HepG2 (cell line): Measurements from ENCODE around the gene HOXC9. TPM values are rescaled to one million over a fixed set of nuclear protein-coding genes. Genes with fewer than 3 reads are reported as not detected.

ENCODE experiments used
- ATAC-seq: fragments of 200-7000 bp; cut with Tn5 transposase; 3 replicates; pipeline ENCODE4 v1.9.1; 2020; ENCODE audit warnings: mild to moderate bottlenecking, moderate library complexity
- BruUV-seq: library from RNA; stranded (reverse); fragments of 400-500 nt; replicated peaks from 2 replicates; lab custom pipeline; 2021; lab: Mats Ljungman, UMichigan
- CTCF ChIA-PET: fragments of 300-600 bp; formaldehyde crosslinking; extraction: SDS; loops from one replicate; lab custom pipeline; 2021; ENCODE audit warnings: low total read pairs, inconsistent platforms, low intra/inter-chr PET ratio; lab: Yijun Ruan, JAX
- POLR2A ChIA-PET: fragments of 350-600 bp; sonication (Branson Sonifier 250); formaldehyde crosslinking; loops from one replicate; lab custom pipeline; 2020; ENCODE audit warnings: antibody characterized with exemption, inconsistent platforms; lab: Yijun Ruan, JAX
- DNase-seq: peaks from one replicate; pipeline ENCODE4 v3.0.0-alpha.2; 2015; ENCODE audit warnings: low spot score
- FAIRE-seq: peaks from 3 replicates; lab custom pipeline; 2011; peaks lifted over from hg19 to GRCh38; lab: Jason Lieb, UNC
- H2AFZ ChIP-seq: one replicate; pipeline ENCODE4 v1.6.1; 2011; ENCODE audit warnings: low read length, inconsistent platforms
- H3K27ac ChIP-seq: fragments of 300-600 bp; 3 replicates; pipeline ENCODE4 v1.8.0; 2011; ENCODE audit warnings: mixed run types, mild to moderate bottlenecking, mixed read lengths, low read length, inconsistent platforms; ENCODE audit not compliant: insufficient read depth; ENCODE audit errors: extremely low read length
- H3K27me3 ChIP-seq, 2 experiments: fragments of 200-600 bp in 1 of 2; 2 replicates in 1 of 2; 3 replicates in 1 of 2; pipeline versions ENCODE4 v1.6.0 to v1.8.0; 2011; ENCODE audit warnings: low read length in 2 of 2, mild to moderate bottlenecking in 2 of 2, moderate library complexity in 2 of 2, inconsistent platforms in 1 of 2; ENCODE audit not compliant: insufficient read depth in 2 of 2, control insufficient read depth in 1 of 2
- H3K36me3 ChIP-seq, 2 experiments: fragments of 200-600 bp in 1 of 2; replicated peaks in 1 of 2; 2 replicates in 1 of 2; 3 replicates in 1 of 2; pipeline versions ENCODE4 v1.5.1 to v1.8.0; 2011; ENCODE audit warnings: low read length in 2 of 2, inconsistent platforms in 1 of 2; ENCODE audit not compliant: insufficient read depth in 2 of 2, control insufficient read depth in 1 of 2
- H3K4me1 ChIP-seq: 2 replicates; pipeline ENCODE4 v1.5.1; 2012; ENCODE audit warnings: low read length, inconsistent platforms; ENCODE audit not compliant: insufficient read depth
- H3K4me2 ChIP-seq: 2 replicates; pipeline ENCODE4 v1.6.0; 2011; ENCODE audit warnings: low read depth, low read length, inconsistent platforms
- H3K4me3 ChIP-seq, 3 experiments: fragments of 200-600 bp in 1 of 3; sonication (generic), shearing (Covaris generic) in 1 of 3; replicated peaks in 1 of 3; 2 replicates each; pipeline ENCODE4 v1.5.1; 2011 to 2016; ENCODE audit warnings: low read length in 3 of 3, inconsistent platforms in 2 of 3, low read depth in 2 of 3, mild to moderate bottlenecking in 2 of 3, control low read depth in 1 of 3, mixed read lengths in 1 of 3; ENCODE audit not compliant: insufficient read depth in 1 of 3
- H3K79me2 ChIP-seq: one replicate; pipeline ENCODE4 v1.6.1; 2011; ENCODE audit warnings: low read length, inconsistent platforms; ENCODE audit not compliant: insufficient read depth
- H3K9ac ChIP-seq: 2 replicates; pipeline ENCODE4 v1.6.0; 2011; ENCODE audit warnings: mild to moderate bottlenecking, low read depth, low read length, inconsistent platforms; ENCODE audit not compliant: insufficient read depth
- H3K9me3 ChIP-seq: 2 replicates; pipeline ENCODE4 v1.5.1; 2012; ENCODE audit warnings: mild to moderate bottlenecking, low read length
- H4K20me1 ChIP-seq: 2 replicates; pipeline ENCODE4 v1.6.0; 2011; ENCODE audit warnings: inconsistent platforms, mild to moderate bottlenecking, low read length, moderate library complexity; ENCODE audit not compliant: insufficient read depth
- KLF9 ChIP-seq: IDR thresholded peaks from 2 replicates; pipeline ENCODE4 v1.6.1; 2016; ENCODE audit warnings: low read depth
- MTF1 ChIP-seq: sonication (generic); formaldehyde crosslinking; IDR thresholded peaks from 2 replicates; pipeline ENCODE4 v1.5.0; 2020; ENCODE audit warnings: missing genetic modification reagents
- ZNF253 ChIP-seq: sonication (generic); formaldehyde crosslinking; IDR thresholded peaks from 2 replicates; pipeline ENCODE4 v1.8.0; 2022; ENCODE audit warnings: mild to moderate bottlenecking, missing genetic modification reagents, borderline replicate concordance
- ZNF260 ChIP-seq: sonication (generic); formaldehyde crosslinking; IDR thresholded peaks from 2 replicates; pipeline ENCODE4 v1.4.0; 2020; ENCODE audit warnings: missing genetic modification reagents, low read depth, mild to moderate bottlenecking, borderline replicate concordance
- ZNF274 ChIP-seq: sonication (generic); formaldehyde crosslinking; IDR thresholded peaks from 2 replicates; pipeline ENCODE4 v1.5.1; 2020; ENCODE audit warnings: mild to moderate bottlenecking, missing genetic modification reagents
- ZNF33B ChIP-seq: sonication (generic); formaldehyde crosslinking; IDR thresholded peaks from 2 replicates; pipeline ENCODE4 v1.5.1; 2020; ENCODE audit warnings: mild to moderate bottlenecking, missing genetic modification reagents
- ZNF546 ChIP-seq: sonication (generic); formaldehyde crosslinking; conservative IDR thresholded peaks from 2 replicates; pipeline ENCODE4 v1.8.1; 2023; ENCODE audit warnings: mild to moderate bottlenecking, missing genetic modification reagents
- ZSCAN20 ChIP-seq: sonication (generic); formaldehyde crosslinking; IDR thresholded peaks from 2 replicates; pipeline ENCODE4 v1.4.0; 2020; ENCODE audit warnings: missing genetic modification reagents, mild to moderate bottlenecking, borderline replicate concordance
- WGBS: methylation state at CpG from one replicate; pipeline ENCODE4 v1.1.6; 2017; ENCODE audit warnings: low lambda C conversion rate; 5-methylcytosine and 5-hydroxymethylcytosine counted together
- in situ Hi-C: cut with HindIII; loops from 2 replicates; pipeline ENCODE4 v1.10.0; 2017; ENCODE audit warnings: low pct_unique_long_range_greater_than_20kb; ENCODE audit not compliant: extremely low pct_ligation_motif_present
- intact Hi-C: fragments of 100-400 bp; cut with micrococcal nuclease; formaldehyde crosslinking; loops from one replicate; pipeline ENCODE4 v1.10.0; 2022; ENCODE audit not compliant: unreplicated experiment
- polyA plus RNA-seq, 8 experiments: library from polyadenylated mRNA; depleted of rRNA in 3 of 8; stranded (reverse) in 7 of 8; unstranded in 1 of 8; fragments of >200 nt; fragmentation: Illumina TruSeq in 4 of 8; extraction: Trizol in 4 of 8; gene quantifications; 2 replicates each; pipeline versions ENCODE4 v1.2.1 to v1.2.3, GENCODE V29; 2011 to 2016; ENCODE audit warnings: low read depth in 4 of 8, missing spikeins in 1 of 8, mixed read lengths in 1 of 8; ENCODE audit not compliant: insufficient read depth in 1 of 8
- total RNA-seq, 5 experiments: library from RNA; depleted of rRNA; stranded (reverse); fragments of >200 nt; fragmentation: Illumina TruSeq; extraction: Trizol; gene quantifications; 2 replicates each; pipeline ENCODE4 v1.2.3, GENCODE V29; 2016; ENCODE audit warnings: low read depth in 1 of 5
- TF ChIP-seq, protein P1 (sequence below): sonication (generic); formaldehyde crosslinking; IDR thresholded peaks from 2 replicates; pipeline ENCODE4 v1.5.0; 2020; ENCODE audit warnings: missing genetic modification reagents, mild to moderate bottlenecking, borderline replicate concordance
- TF ChIP-seq, protein P2 (sequence below): sonication (generic); formaldehyde crosslinking; IDR thresholded peaks from 2 replicates; pipeline ENCODE4 v1.8.0; 2022; ENCODE audit warnings: missing genetic modification reagents, low read depth, mild to moderate bottlenecking, borderline replicate concordance
- TF ChIP-seq, protein P3 (sequence below): sonication (generic); formaldehyde crosslinking; IDR thresholded peaks from 2 replicates; pipeline ENCODE4 v1.8.0; 2022; ENCODE audit warnings: mild to moderate bottlenecking, missing genetic modification reagents
- TF ChIP-seq, protein P4 (sequence below): sonication (generic); formaldehyde crosslinking; conservative IDR thresholded peaks from 2 replicates; pipeline ENCODE4 v1.4.0; 2020; ENCODE audit warnings: missing genetic modification reagents

HOXC9 gene
- total and polyA plus RNA-seq, 2 of the 13 experiments (the other 11 are each of a cell fraction or from before 2014, with no cell fraction given), result 0.11 to 1.1 TPM

DNA sequence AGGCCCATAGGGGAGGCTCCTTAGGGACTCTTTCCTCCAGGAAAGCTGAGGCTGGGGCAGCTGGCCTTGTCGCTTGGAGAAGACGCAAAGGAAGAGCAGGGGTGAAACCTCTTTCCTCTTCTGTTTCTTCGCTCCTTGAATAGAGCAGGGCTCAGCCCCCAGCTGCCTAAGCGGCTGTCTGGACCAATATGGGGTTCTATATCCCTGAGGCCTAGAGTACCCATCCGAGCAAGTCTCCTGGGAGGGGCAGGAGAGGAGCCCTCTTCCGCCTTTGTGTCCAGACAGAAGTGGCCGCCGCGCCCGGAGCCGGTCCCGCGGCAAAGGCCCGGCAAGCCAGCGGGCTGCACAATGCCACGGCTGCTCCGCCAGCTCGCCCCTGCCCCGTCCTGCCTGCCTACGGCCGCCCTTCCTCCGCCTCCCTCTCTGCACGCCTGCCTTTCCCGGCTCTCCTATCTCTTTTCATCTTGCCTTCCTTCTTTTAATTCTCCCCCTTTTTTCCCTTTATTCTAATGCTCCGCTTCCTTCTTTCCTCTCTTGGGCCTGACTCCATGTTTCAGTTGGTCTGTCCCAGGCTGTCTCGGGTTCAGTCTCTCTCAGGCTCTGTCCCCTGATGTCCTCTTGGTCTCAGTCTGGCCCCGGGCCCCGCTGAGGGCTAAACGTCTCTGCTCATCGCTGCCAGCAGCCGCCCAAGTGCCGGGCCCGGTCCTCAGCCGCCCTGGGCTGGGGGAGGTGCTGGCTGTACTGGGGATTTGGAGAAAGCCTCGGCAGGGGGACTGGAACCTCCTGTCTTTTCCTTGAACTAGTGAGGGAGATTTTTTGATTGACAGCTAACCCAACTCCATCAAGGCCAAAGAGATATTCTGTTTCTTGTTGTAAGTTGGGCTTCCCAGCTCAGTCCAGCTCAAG, 2.5 kb upstream of the HOXC9 start:
- Histone ChIP-seq H2AFZ (no peak overlapping the region), H3K4me2 (no peak overlapping the region), H4K20me1 (no peaks in the 10 kb centered on the region), H3K27ac (no peak overlapping the region), H3K4me1 (peaks cover 40% of the 10 kb centered on the region), H3K9ac (no peak overlapping the region), H3K27me3 (peaks cover 4 to 63% of the 10 kb centered on the region in 2 experiments; a peak in 4 of 5 replicates), H3K9me3 (no peaks in the 10 kb centered on the region), H3K4me3 (no peak overlapping the region), H3K36me3 (no peaks in the 10 kb centered on the region), H3K79me2 (no peaks in the 10 kb centered on the region)
- CTCF ChIA-PET, result no interaction called here
- in situ Hi-C loops (loop anchor here (10.0 kb wide), 1 partner anchor 377 kb away; no protein-coding TSS in a partner anchor), intact Hi-C loops (no loop called here)
- POLR2A ChIA-PET, result no interaction called here
- DNase-seq (no peak), FAIRE-seq (no peak), ATAC-seq (no peak)
- TF ChIP-seq, protein P1, sequence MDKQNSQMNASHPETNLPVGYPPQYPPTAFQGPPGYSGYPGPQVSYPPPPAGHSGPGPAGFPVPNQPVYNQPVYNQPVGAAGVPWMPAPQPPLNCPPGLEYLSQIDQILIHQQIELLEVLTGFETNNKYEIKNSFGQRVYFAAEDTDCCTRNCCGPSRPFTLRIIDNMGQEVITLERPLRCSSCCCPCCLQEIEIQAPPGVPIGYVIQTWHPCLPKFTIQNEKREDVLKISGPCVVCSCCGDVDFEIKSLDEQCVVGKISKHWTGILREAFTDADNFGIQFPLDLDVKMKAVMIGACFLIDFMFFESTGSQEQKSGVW (CRISPR knock-in tag), result no peak
- TF ChIP-seq ZNF253 (CRISPR knock-in tag), result no peak
- no peak for TF ChIP-seq ZNF274 (CRISPR knock-in tag)
- no peak for TF ChIP-seq KLF9 (CRISPR knock-in tag)
- TF ChIP-seq, protein P2, sequence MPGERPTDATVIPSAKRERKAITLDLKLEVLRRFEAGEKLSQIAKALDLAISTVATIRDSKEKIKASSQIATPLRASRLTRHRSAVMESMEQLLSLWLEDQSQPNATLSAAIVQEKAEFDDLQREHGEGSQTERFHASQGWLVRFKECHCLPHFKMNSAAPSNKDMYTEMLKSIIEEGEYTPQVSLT (CRISPR knock-in tag), result no peak
- no peak for TF ChIP-seq MTF1 (CRISPR knock-in tag)
- TF ChIP-seq, protein P3, sequence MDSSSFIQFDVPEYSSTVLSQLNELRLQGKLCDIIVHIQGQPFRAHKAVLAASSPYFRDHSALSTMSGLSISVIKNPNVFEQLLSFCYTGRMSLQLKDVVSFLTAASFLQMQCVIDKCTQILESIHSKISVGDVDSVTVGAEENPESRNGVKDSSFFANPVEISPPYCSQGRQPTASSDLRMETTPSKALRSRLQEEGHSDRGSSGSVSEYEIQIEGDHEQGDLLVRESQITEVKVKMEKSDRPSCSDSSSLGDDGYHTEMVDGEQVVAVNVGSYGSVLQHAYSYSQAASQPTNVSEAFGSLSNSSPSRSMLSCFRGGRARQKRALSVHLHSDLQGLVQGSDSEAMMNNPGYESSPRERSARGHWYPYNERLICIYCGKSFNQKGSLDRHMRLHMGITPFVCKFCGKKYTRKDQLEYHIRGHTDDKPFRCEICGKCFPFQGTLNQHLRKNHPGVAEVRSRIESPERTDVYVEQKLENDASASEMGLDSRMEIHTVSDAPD, result no peak
- no peak for TF ChIP-seq ZNF546 (CRISPR knock-in tag)
- TF ChIP-seq, protein P4, sequence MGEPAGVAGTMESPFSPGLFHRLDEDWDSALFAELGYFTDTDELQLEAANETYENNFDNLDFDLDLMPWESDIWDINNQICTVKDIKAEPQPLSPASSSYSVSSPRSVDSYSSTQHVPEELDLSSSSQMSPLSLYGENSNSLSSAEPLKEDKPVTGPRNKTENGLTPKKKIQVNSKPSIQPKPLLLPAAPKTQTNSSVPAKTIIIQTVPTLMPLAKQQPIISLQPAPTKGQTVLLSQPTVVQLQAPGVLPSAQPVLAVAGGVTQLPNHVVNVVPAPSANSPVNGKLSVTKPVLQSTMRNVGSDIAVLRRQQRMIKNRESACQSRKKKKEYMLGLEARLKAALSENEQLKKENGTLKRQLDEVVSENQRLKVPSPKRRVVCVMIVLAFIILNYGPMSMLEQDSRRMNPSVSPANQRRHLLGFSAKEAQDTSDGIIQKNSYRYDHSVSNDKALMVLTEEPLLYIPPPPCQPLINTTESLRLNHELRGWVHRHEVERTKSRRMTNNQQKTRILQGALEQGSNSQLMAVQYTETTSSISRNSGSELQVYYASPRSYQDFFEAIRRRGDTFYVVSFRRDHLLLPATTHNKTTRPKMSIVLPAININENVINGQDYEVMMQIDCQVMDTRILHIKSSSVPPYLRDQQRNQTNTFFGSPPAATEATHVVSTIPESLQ (CRISPR knock-in tag), result no peak
- no peak for TF ChIP-seq ZNF260 (CRISPR knock-in tag)
- TF ChIP-seq ZSCAN20 (CRISPR knock-in tag), result no peak
- no peak for TF ChIP-seq ZNF33B
- no TSS peak for BruUV-seq
- WGBS, result 63% methylated on average over 23 of the region's 35 CpGs
